HG02571 (cell line): ENCODE measurements around the gene GRIPAP1.
A peak's percentile ranks its signal among the peaks of the same experiment; 100 is the strongest.

Experiments used
- ATAC-seq: cut with Tn5 transposase; IDR thresholded peaks from one replicate; pipeline ENCODE4 v1.9.1; 2021; ENCODE audit warnings: mild to moderate bottlenecking, moderate library complexity; ENCODE audit not compliant: unreplicated experiment

The GRIPAP1 gene

DNA sequence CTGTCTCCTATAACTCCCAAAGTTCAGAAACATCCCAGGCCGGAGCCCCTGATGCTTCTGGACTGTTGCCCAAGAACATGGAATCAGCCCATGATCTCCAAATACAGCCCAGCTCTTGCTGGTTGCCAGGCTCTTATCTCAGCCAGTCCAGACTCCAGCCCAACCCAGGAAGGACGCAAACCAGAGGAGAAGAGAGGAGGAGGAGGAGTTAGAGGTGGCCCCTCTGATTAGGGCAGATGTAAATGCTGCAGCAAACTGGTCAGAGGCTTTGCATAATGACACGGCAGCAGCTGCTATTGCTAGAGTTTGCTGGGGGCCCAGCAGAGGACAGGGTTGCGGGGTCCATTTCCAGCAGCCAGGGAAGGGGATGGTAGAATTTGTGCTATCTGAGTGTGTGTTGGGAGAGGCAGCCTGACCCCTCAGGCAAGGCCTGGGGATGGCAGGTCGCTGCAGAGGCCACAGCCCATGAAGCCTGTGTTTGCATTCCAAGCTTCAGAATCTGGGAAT lies 40.4 kb downstream of the GRIPAP1 start:
- no peak for ATAC-seq

DNA sequence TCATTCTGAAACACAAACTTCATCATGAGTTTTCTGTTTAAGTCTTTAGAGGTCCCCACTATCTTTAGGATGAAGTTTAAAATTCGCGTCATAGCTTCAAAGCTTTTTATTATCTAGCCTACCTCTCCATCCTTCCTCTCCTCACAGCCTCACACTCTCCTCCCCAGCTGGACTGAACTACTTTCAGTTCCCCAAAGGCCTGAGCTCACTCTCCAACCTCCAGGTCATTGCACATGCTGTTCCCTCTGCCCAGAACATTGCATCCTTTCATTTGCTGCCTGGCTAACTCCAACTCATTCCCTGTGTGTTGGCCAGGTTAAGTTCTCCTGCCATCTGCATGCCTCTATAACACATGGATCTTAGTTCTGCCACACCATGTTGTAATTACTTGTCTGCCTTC lies 41.8 kb downstream of the GRIPAP1 start:
- ATAC-seq, result no peak

DNA sequence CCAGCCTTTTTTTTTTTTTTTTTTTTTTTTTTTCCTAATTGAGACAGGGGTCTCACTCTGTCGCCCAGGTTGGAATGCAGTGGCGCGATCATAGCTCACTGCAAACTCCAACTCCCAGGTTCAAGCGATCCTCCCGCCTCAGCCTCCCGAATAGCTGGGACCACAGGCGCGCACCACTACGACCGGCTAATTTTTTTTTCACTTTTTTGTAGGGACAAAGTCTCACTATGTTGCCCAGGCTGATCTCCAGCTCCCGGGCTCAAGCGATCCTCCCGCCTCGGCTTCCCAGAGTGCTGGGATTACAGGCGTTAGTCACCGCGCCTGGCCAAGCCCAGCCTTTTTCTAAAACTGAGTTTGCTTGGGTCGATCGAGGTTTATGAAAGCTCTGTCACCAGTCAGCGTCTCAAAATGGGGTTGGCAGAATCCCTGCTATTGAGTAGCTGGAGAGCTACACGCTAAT lies 43.4 kb downstream of the GRIPAP1 start:
- ATAC-seq, result no peak

DNA sequence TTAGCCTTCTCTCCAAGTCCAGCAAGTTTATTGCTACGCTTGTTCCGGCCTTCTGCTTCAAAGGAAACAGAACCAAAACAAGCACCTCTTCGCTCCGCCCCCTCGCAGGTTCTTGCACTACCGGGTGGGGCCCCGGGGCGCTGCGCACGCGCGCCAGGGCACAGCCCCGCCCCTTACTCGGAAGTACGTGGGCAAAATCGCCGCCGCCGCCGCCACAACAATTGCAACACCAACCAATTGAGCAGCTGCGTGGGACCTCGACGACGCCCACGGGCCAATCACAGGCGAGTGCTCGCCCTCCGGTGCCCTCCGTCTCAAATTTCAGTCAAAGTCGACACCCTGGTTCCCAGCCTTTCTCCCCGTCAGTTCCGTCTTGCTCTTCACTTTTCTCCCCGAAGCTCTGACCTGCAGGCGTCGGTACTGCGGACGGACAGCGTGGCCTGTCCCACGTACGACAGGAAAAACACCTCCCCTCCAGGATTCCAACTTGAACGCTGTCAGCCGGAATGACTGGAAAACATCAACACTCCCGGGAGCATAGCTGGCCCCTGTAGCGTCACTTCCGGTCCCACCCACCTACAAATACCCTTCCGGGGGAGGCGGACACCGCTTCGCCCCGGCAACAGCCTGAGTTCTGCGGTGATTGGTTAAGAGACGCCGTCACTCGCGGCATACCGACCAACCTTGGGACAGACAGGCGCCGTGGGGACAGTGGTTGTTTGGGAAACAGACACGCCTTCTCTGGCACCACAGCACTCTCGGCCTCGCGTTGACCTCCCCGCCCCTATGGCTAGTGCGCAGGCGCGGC lies 44.0 kb downstream of the GRIPAP1 start:
- peak; percentile 76 for ATAC-seq

DNA sequence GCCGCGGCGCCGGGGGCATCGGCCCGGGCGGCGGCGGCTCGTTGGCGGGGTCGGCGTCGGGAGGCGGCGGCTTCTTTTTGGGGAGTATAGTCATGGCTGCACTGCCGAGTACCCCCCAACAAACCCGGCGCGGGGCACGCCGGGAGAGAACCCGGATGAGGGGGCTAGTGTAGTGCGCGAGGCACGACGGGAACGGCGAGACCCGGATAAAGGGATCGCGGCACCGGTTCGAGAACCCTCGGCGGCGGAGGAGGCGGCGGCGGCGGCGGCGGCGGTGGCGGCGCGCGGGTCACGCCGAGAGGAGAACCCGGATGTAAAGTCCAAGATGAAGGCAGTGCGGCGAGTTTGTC lies 44.6 kb downstream of the GRIPAP1 start, which contains the start of gene OTUD5:
OTUD5 (minus strand) TSS at position 131 of the 350 bp plus-strand sequence; CDS start at position 94, 37 bp downstream.
- ATAC-seq, result peak; percentile 33

DNA sequence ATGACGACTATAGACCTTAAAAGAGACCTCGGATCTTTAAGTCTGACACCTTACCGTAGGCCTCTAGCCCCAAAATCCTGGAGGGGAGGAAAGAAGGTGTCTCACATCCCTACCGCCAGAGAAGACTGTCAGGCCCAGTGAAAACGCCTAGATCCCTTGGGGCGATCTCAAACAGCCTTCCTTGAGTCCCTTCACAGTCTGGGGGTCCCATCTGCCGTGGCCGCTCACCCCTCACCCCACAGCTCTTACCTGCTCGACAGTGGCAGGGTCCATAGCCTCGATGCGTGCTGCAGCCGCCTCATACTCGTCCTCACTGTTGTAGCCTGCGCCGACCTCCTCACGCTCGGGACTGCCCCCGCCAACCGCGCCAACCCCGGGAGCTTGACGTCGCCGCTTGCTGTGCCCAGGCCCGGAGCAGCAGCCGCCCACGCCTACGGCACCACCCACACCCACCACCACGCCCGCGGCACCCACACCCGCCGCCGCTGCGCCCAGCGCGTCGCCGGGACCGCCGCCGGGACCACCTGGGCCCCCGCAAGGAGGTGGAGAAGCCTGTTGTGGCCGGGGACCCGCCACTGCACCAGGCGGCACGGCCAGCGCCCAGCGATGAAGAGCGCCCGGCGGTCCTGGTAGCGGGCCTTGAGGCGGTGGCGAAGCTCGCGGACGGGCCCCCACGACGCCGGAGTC lies 45.2 kb downstream of the GRIPAP1 start:
- peak; percentile 2 for ATAC-seq

DNA sequence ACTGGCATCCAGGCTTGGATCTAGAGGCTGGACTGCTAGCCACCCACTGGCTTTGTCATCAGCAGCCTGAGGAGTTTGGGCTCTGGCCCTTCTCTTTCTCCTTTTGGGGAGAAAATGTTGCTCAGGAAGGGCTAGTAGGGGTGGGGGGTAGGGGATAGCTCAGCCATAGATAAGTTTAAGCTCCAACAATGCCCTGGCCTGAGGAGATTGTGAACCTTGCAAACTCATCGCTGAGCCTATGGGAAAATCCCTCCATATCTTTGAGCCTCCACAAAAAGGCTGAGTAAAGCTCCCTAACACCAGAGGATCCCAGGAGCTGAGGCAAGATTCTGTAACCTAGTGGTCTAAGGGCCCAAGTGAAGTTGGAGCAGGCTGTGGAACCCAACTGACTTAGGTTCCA lies 53.5 kb downstream of the GRIPAP1 start:
- ATAC-seq, result no peak

DNA sequence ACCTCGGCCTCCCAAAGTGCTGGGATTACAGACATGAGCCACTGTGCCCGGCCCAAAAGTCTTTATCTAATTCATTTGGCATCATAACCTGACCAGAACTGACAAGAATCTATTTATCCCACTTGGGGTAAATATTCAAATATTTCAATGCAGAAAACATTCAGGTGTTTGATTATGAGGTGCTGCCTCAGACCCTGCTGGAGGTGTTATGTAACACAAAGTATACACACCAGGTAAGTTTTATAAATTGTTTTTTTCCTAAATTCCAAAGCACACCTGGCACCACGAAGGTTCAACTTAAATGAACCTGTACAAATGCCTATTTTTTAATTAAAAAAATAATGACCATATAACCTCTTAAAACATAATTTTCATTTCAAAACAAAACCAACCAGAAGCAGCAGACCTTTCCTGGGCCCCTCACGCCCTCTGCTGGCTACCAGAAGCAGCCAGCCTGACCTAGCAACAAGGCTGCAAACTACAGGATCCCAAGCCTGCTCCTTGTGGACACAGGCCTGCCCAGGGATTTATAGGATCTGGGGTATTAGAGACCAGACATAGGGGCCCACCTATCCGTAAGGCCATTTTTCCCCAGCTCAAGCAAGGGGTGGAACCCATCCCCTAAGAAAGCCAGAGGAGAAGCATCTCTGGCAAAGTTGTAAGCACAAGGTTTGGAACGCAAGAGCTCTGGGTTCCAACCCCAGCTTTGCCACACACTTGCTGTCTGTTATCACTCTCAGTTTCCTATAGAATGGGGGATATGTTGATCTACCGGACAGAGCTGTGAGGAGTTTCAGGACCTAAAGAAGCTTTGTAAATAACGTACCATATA lies 56.3 kb downstream of the GRIPAP1 start:
- ATAC-seq, result no peak

DNA sequence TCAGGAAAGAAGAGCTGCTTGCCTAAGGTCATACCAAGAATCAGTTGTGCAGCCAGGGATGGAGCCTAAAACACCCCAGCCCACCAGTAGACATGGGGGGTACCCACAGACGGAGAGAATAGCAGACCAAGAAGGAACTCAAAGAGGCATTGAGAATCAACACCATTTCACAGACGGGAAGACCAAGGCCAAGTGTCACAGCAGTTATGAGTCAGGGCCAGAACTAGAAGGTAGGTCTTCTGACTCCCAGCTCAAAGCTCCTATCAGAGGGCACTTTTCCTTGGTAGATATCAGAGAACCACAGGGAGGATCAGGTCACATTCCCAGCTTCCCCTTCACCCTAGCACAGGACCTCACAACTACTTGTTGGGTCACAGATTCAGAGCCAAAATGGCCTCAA lies 59.2 kb downstream of the GRIPAP1 start:
- ATAC-seq, result no peak

DNA sequence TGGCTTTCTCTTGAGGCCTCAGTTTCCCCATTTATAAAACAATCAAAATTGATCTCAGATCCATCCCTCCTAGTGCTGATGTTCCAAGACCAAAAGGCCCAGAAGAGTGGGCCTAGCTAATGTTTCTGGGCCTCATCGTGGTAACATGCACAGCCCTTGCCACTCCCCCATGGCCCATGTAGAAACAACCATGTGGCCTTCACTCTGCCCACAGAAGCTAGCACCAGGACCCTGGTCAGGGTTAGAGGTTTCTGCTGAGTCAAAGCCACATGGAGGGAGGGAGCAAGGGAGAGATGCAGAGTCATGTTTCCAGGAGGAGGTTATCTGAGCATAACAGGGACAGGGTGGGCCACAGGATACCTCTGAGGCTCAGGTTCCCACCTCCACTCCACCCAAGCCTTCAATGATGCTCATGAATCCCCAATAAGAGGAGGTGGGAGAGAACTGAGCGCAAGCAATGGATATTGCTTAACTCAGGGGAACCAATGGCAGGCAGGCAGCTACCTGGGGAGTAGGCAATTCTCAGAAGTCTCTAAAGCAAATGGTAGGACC lies 61.6 kb downstream of the GRIPAP1 start:
- ATAC-seq, result no peak

DNA sequence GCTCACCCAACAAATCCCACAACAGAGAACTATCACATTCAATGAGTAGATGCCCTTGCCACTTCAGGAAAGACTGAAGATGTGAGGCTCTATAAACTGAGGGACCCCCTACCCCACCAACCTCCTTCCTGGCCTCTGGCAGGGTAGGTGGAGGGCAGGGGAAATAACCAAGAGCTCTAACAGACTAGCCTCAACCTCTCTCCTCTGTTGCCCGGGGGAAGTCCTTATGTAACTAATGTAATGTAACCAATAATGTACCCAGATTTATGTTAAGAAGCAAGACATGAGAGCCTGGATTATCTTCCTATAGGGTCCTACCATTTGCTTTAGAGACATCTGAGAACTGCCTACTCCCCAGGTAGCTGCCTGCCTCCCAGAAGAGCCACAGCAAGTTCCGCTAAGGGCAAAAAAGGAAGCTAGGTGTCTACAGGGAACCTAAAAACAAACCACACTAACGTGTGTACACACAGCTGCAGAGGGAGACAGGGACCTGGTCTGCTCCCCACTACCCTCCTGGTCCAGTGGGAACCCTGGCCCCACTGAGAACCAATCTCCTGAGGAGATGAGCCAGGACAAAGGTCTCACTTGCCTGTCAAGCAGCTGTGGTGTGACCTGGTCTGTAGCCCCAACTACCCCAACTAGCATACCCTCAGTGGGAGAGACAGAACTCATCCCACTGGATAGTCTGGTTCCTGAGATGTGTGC lies 62.4 kb downstream of the GRIPAP1 start:
- no peak for ATAC-seq

DNA sequence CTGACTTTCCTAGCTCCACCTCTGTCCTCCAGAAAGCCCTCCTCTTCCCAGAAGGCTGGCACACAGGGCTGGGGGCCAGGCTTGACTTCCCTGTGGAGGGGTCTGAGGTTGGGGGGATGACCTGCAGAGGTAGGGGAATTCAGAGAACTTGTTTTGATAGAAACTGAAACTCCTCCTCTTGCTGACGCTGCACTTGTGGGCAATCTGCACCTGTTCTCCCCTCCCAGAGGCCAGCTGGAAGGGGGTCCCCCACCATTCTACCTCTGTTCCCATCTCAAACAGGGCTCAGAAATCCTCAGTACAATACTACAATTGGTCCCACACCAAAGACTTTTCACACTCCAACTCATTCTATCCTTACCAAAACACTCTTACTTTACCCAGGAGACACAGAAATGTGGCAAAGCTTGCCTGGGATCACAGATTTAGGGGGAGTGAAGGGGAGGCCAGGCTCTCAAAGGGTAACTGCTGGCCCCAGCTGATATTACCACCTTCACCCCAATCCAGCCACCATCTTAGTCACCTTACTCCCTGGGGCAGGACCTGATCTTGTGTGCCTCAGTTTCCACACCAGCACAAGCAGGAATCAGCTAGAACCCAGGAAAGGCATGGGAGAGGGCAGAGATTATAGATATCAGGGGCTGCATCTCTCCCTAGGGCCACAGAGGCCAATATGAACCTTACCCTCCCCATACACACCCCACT lies 63.2 kb downstream of the GRIPAP1 start:
- peak; percentile 52 for ATAC-seq

DNA sequence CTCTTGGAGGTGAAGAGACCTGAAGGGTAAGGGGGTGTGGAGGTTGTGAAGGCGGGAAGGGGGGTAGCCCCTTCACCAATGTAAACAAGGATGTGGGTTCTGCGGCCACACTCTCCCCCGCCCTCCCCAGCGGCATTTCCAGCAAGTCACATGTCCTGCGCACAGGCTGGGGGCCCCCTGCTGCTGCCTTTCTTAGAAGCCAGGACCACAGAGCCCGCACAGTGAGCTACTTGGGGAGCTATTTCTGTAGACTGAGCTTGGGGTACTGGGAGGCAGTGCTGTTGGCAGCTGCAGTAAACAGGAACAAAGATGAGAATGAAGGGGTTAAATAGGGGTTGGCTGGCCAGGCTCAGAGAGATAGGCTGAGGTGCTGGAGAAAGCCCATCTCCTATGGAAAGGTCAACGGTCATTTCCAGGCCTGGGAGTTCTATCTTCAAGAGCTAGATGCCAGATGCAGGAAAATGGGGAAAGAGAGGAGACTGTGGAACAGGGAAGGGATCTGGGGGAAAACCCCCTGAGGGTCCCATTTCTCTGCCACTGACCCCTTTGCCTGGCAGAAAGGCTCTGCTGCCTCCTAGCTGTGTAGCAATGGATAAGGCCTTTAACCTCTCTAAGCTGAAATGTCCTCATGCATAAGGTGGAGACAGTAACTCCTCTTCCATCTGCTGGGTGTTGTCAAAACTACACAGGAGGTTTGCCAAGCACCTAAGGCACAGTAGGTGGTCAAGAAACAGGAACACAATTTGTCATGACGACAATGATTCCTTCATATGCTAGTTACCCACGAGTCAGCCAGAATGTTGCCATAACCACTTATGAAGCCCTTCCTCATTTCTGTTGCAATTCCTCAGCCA lies 64.8 kb downstream of the GRIPAP1 start:
- peak; percentile 50 for ATAC-seq

DNA sequence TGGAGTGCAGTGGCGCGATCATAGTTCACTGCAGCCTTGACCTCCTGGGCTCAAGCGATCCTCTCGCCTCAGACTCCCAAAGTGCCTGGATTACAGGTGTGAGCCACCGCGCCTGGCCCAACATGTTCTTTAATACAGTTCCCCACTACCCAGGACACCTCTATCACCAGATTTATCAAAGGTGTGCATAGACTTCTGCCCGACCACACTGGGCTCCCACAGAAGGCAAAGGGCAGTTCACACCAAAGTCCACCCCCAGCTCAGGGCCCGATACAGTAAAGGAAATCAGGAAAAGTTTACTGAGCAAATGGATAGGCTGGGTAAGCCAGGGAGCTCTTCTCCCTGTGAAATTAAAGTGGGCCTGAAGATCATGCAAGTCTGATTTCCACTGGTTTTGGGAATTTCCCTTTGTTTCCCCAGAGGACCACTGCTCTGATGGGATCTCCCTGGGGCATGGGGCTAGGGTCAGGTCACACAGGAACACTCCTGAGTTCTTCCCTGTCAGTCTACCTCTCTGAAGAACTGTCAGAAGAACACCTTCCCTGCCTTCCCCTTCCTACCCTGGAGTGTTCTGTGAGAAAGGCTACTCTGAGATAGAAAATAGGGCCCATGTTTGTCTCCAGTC lies 65.5 kb downstream of the GRIPAP1 start:
- ATAC-seq, result peak; percentile 2

DNA sequence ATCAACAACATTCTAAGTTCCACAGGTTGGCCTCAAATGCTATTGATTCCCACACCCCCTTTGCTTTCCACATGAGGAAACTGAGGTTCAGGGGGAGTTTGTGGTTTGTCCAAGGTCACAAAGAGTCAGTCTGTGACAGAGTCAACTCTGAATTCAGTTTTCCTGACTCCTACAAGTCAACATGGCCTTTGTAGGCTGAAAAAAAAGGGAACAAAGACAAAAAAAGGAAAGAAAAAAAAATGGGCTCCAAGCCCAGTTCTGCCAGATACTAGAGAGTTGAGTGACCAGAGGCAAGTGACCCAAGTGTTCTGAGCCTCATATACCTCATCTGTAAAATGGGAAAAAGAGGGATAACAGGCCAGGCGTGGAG lies 66.8 kb downstream of the GRIPAP1 start:
- ATAC-seq, result no peak

DNA sequence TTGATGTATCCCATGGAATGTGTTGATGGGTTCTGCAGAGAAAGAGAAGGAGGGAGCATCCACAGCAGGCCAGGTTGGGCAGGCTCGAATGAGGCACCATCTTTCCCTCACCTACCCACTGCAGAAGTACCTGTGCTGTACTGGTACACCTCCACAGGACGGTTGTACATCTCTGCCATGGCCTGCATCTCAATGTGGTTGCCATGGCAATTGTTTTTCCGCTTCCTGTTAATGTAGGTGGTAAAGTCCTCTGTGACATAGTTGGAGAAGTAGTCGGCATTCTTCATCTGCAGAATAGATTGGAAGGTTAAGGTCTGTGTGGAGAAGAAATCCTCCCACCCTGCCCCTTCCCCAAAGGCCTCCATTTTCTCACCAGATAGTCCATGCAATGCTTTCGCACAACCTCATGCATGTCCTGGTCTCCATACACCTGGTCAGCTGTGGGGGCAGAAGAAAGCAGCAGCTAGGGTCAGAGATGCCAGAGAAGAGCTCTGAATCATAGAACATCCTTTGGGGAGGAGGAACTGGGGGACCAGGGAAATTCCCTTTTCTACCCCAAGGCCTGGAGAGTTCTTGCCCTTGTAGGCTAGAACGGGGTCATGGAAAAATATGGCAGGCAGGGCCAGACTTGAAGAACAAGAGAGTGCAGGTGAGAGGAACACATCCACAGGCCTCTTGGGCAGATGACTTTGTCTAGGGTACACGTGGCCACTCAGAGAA lies 67.3 kb downstream of the GRIPAP1 start:
- ATAC-seq, result no peak

DNA sequence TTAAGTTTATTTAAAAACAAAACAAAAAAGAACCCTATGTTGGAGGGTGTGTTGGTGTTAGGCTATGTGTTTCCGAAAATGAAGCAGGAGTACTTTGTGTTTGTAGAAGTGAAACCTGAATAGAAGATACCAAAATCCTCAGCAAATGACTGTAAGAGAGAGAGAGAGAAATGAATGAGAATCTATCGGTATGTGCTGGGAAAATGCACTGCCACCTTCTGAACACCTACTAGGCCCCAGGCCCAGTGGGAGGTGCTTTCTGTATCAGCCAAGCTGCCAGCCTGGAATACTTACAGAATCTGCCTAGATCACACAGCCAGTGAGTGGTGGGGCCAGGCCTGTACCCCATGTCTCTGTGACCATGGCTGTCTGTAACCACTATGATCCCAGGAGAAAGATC lies 68.3 kb downstream of the GRIPAP1 start:
- ATAC-seq, result no peak
